ENCODE data around the gene NVL. TPM values are rescaled to one million over a fixed set of nuclear protein-coding genes. Genes with fewer than 3 reads are reported as not detected.

The NVL gene
- total RNA-seq, 1 experiment from 2014 or later: 21.9 TPM

DNA sequence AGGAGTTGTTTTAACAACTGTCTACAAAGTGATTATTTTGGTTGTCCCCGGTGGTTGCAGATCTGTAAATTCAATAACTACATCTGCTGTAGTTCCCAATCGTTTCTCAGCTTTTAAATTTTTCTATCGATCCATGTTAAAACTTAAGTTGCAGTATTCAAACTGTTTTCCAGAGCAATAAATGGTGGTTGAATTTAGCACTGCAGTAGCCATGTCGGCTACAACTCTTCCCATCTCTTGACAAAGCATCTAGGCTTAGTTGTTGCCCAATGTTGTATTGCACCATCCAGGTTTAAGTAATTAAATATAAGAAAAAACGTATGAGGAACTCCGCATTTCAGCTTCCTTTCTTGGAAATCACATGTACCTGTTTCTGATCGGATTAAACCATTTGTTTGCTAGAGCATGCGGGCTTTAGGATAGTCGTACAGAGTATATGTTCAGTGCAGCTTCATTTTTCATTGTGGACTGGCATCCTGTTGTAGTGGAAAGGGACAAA, 27.7 kb upstream of the NVL start:
- H3K9ac ChIP-seq (ENCODE audit: low read length): peak overlapping the region; percentile 76
- no peak for TF ChIP-seq CBX3 (IDR thresholded peaks at IDR 0.05; ENCODE audit: low read depth)
- TF ChIP-seq, protein P1, sequence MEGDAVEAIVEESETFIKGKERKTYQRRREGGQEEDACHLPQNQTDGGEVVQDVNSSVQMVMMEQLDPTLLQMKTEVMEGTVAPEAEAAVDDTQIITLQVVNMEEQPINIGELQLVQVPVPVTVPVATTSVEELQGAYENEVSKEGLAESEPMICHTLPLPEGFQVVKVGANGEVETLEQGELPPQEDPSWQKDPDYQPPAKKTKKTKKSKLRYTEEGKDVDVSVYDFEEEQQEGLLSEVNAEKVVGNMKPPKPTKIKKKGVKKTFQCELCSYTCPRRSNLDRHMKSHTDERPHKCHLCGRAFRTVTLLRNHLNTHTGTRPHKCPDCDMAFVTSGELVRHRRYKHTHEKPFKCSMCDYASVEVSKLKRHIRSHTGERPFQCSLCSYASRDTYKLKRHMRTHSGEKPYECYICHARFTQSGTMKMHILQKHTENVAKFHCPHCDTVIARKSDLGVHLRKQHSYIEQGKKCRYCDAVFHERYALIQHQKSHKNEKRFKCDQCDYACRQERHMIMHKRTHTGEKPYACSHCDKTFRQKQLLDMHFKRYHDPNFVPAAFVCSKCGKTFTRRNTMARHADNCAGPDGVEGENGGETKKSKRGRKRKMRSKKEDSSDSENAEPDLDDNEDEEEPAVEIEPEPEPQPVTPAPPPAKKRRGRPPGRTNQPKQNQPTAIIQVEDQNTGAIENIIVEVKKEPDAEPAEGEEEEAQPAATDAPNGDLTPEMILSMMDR (IDR thresholded peaks at IDR 0.05 in 2 of 3, conservative IDR thresholded peaks at IDR 0.05 in 1 of 3; ENCODE audit: borderline replicate concordance in 1 of 3, insufficient read depth in 1 of 3, low read depth in 2 of 3, low read length in 2 of 3): no peak
- TF ChIP-seq, protein P2, sequence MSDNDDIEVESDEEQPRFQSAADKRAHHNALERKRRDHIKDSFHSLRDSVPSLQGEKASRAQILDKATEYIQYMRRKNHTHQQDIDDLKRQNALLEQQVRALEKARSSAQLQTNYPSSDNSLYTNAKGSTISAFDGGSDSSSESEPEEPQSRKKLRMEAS (IDR thresholded peaks at IDR 0.05): no peak
- TF ChIP-seq CEBPB (IDR thresholded peaks at IDR 0.05; ENCODE audit: low read depth): no peak
- TF ChIP-seq POLR2AphosphoS5 (IDR thresholded peaks at IDR 0.05; ENCODE audit: low read depth, low read length): no peak
- TF ChIP-seq EGR1 (IDR thresholded peaks at IDR 0.05; ENCODE audit: low read depth): no peak
- TF ChIP-seq TCF7L2 (IDR thresholded peaks at IDR 0.05; ENCODE audit: borderline replicate concordance, extremely low read depth, insufficient read depth, insufficient read length): no peak
- TF ChIP-seq JUND (IDR thresholded peaks at IDR 0.05): no peak
- TF ChIP-seq SIN3A (IDR thresholded peaks at IDR 0.05; ENCODE audit: low read depth): no peak
- no peak; the same call in 1 of the 2 replicates for TF ChIP-seq FOSL1 (IDR thresholded peaks at IDR 0.05; ENCODE audit: low read depth)
- no peak for TF ChIP-seq SRF (IDR thresholded peaks at IDR 0.05; ENCODE audit: low read depth)
- no peak for TF ChIP-seq EZH2phosphoT487 (IDR thresholded peaks at IDR 0.05; ENCODE audit: borderline replicate concordance)
- TF ChIP-seq ELF1 (IDR thresholded peaks at IDR 0.05; ENCODE audit: borderline replicate concordance, low read depth): no peak
- TF ChIP-seq, protein P3, sequence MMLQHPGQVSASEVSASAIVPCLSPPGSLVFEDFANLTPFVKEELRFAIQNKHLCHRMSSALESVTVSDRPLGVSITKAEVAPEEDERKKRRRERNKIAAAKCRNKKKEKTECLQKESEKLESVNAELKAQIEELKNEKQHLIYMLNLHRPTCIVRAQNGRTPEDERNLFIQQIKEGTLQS (IDR thresholded peaks at IDR 0.05): no peak
- no peak for TF ChIP-seq POLR2A (IDR thresholded peaks at IDR 0.05; ENCODE audit: borderline replicate concordance, extremely low read depth, insufficient read depth, insufficient read length)
- RAD21 ChIA-PET (ENCODE audit: low non-redundant PET in 1 of 2, low total read pairs in 2 of 2, uncharacterized antibody in 2 of 2, unreplicated experiment in 2 of 2): no interaction called here
- H3K9me2 ChIP-seq (ENCODE audit: insufficient read depth): no peaks in the 10 kb centered on the region
- H3K4me1 ChIP-seq (ENCODE audit: control insufficient read depth in 1 of 2, insufficient read depth in 2 of 2, low read length in 2 of 2): peaks cover 4 to 9% of the 10 kb centered on the region in 2 experiments; a peak in 3 of 4 replicates
- no peak for DNase-seq (ENCODE audit: low read depth, low spot score)
- no peaks in the 10 kb centered on the region for H3K27me3 ChIP-seq (ENCODE audit: insufficient read depth, low read length)
- H3K4me2 ChIP-seq (ENCODE audit: low read length): peak overlapping the region; percentile 95
- intact Hi-C loops (cut with micrococcal nuclease): no loop called here
- ATAC-seq: no peak
- peak overlapping the region; percentile 67 for H3K27ac ChIP-seq (ENCODE audit: low read depth, low read length)
- peak overlapping the region; percentile 39 for H2AFZ ChIP-seq (ENCODE audit: low read depth, low read length, poor library complexity, severe bottlenecking)
- no peaks in the 10 kb centered on the region for H3K36me3 ChIP-seq (ENCODE audit: control insufficient read depth in 1 of 2, insufficient read depth in 2 of 2, low read length in 2 of 2)
- POLR2A ChIA-PET: no interaction called here
- CTCF ChIA-PET: no interaction called here
- H3K79me2 ChIP-seq (ENCODE audit: insufficient read depth, low read length): peaks cover 45% of the 10 kb centered on the region
- peak overlapping the region; percentile 72 to 84 for H3K4me3 ChIP-seq (replicated peaks in 1 of 2; ENCODE audit: low read depth in 1 of 2, low read length in 2 of 2)
- no TSS peak for BruUV-seq (replicated peaks)
- H4K20me1 ChIP-seq (ENCODE audit: insufficient read depth): no peaks in the 10 kb centered on the region
- H3K9me3 ChIP-seq (ENCODE audit: control insufficient read depth in 1 of 2, insufficient read depth in 1 of 2, low read depth in 1 of 2, low read length in 2 of 2): no peaks in the 10 kb centered on the region

Data from HCT116 (cell line).